DMS 273 treated with DMSO at 0.1 percent for 48 hours (cell line): ENCODE measurements around the gene STX17.
"Not testable (repeated sequence)": the region's sequence is repeated elsewhere in the genome, so short reads cannot be mapped to it uniquely, and the experiment has no call there.

Experiments
- DNase-seq: peaks from one replicate; lab custom pipeline; 2025; lab: John Stamatoyannopoulos, UW

The STX17 gene

GRCh38 chr9:99906403-99907207, at the start of gene STX17:
Gene STX17, plus strand, starts transcription at chr9:99906654. Its CDS starts 8,586 bp downstream, at chr9:99915240.
- peak; percentile 18 for DNase-seq

- DNase-seq = not testable (repeated sequence)
These were observed 48.9 kb upstream of the STX17 start for GRCh38 chr9:99857576-99857975.

- DNase-seq = no peak
These were observed 48.4 kb upstream of the STX17 start for GRCh38 chr9:99858087-99858486.

- DNase-seq = no peak
These were observed 47.0 kb upstream of the STX17 start for GRCh38 chr9:99859243-99859980.

- no peak for DNase-seq
These were observed 46.2 kb upstream of the STX17 start for GRCh38 chr9:99860266-99860665.

- DNase-seq = no peak
These were observed 42.5 kb upstream of the STX17 start for GRCh38 chr9:99863955-99864354.

GRCh38 chr9:99866398-99866797, 40.1 kb upstream of the STX17 start:
- no peak for DNase-seq

GRCh38 chr9:99867536-99867935, 38.9 kb upstream of the STX17 start:
- DNase-seq = no peak

GRCh38 chr9:99867968-99868367, 38.5 kb upstream of the STX17 start:
- DNase-seq = no peak

GRCh38 chr9:99868845-99869244, 37.6 kb upstream of the STX17 start:
- DNase-seq = no peak

- no peak for DNase-seq
These were observed 36.3 kb upstream of the STX17 start for GRCh38 chr9:99870126-99870525.

GRCh38 chr9:99873531-99873930, 32.9 kb upstream of the STX17 start:
- no peak for DNase-seq

GRCh38 chr9:99873943-99874584, 32.4 kb upstream of the STX17 start:
- DNase-seq = no peak

GRCh38 chr9:99876190-99876589, 30.3 kb upstream of the STX17 start:
- no peak for DNase-seq

- no peak for DNase-seq
These were observed 27.8 kb upstream of the STX17 start for GRCh38 chr9:99878651-99879050.

- DNase-seq = no peak
These were observed 24.7 kb upstream of the STX17 start for GRCh38 chr9:99881769-99882168.

GRCh38 chr9:99885747-99886146, 20.7 kb upstream of the STX17 start:
- no peak for DNase-seq

- DNase-seq = no peak
These were observed 17.3 kb upstream of the STX17 start for GRCh38 chr9:99889120-99889519.

GRCh38 chr9:99894826-99895225, 11.6 kb upstream of the STX17 start:
- DNase-seq = no peak

GRCh38 chr9:99895510-99895909, 10.9 kb upstream of the STX17 start:
- DNase-seq = no peak

- no peak for DNase-seq
These were observed 10.3 kb upstream of the STX17 start for GRCh38 chr9:99896119-99896518.

GRCh38 chr9:99903393-99903792, 3.1 kb upstream of the STX17 start:
- no peak for DNase-seq

GRCh38 chr9:99905833-99906402, 536 bp upstream of the STX17 start:
- DNase-seq = no peak
